NCI-H1092 (cell line): ENCODE measurements around the gene CWC15.
"Not testable (repeated sequence)": the region's sequence is repeated elsewhere in the genome, so short reads cannot be mapped to it uniquely, and the experiment has no call there.

Experiments
- DNase-seq: peaks from one replicate; lab custom pipeline; 2025; lab: John Stamatoyannopoulos, UW

The CWC15 gene

DNA sequence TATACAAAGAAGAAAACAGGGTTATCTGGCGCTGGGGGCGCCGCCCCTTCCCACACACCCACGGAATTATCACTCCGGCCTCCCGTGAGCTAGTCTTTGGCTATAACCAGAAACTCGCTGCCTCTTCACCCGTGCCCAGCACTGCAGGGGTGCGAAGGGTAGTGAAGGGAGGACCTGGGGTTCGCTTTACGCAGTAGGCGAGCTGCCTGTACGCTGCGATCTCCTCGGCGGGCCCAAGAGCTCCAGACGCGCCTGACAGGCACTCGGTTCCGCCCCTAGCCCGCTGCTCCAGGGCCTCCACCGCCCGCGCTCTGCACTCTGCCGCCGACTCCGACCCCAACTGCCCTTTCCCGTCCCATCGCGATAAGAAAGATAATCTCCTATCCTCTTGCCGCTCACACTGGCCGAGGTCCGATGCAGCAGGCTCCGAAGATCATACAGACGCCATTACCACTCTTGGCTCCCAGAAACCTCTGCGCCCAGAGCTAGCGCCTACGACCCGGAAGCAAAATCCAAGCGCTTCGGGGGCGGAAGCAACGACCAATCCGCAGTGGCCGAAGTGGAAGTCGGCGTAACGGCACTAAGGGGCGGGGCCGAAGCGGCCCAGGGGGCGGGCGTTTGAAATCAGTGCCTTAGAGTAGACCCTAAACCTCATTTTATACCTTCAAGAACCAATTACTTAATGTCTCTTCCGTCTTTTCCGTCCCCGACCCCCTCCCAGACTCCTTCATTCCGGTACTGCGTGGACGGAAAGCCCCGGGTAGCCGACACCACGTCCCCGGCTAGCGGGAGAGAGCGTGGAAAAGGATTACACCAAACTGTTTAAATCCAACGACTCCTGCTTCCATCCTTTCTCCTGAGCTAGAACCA lies at the start of gene CWC15, which contains the start of gene KDM4D:
Gene CWC15 (minus strand): TSS at position 458 of the 870 bp plus-strand sequence. CDS start 1,371 bp downstream, outside the sequence.
Gene KDM4D (plus strand): TSS at position 611 of the 870 bp plus-strand sequence. CDS start 23,664 bp downstream, outside the sequence.
- peak; percentile 96 for DNase-seq

DNA sequence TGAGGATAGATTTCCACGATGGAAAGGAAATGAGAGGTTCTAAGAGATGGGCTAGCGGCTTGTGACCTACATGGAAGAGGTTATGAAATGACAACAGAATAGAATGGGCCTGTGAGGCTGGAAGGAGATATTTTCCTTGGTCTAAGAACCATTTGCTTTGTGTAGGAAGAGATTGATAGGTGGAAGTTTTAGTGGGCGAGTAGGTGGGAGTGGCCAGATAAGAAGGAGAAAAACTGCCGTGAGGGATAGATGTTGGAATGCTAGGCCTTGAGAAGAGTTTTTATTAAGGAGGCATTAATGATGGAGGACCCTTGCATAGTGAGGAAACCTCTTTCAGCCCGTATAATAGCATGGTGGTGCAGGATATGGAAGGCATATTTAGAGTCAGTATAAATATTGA lies 48.1 kb upstream of the CWC15 start:
- DNase-seq = not testable (repeated sequence)

GRCh38 chr11:95016139-95016538 lies 42.8 kb upstream of the CWC15 start:
- DNase-seq = no peak

- DNase-seq = no peak
Measured at GRCh38 chr11:95014184-95014821, 40.9 kb upstream of the CWC15 start.

DNA sequence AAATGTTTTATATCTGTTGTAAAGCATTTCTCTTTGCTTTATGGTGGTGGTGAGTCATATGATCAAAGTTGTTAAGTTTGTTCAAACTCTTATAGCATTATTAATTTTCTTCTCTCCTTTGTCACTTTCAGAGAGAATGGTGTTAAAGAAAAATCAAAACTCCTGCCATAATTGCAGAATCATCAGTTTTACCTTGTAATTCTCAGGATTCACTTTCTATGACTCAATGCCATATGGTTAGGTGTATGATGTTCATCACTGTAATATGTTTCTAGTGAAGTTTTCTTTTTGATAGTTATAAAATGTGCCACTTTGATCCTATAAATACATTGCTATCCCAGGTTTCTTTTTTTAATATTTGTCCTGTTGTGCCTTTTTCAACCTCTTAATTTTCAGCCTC lies 38.0 kb upstream of the CWC15 start:
- DNase-seq = no peak

- no peak for DNase-seq
Measured at GRCh38 chr11:95005642-95006041, 32.3 kb upstream of the CWC15 start.

GRCh38 chr11:95003716-95004115 lies 30.4 kb upstream of the CWC15 start:
- DNase-seq = no peak

DNA sequence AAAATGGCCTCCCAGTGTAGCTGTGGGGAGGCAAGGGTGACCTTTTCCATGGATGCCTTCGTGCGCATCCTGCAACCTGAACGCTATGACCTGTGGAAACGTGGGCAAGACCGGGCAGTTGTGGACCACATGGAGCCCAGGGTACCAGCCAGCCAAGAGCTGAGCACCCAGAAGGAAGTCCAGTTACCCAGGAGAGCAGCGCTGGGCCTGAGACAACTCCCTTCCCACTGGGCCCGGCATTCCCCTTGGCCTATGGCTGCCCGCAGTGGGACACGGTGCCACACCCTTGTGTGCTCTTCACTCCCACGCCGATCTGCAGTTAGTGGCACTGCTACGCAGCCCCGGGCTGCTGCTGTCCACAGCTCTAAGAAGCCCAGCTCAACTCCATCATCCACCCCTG lies 24.9 kb upstream of the CWC15 start:
- DNase-seq = no peak

DNA sequence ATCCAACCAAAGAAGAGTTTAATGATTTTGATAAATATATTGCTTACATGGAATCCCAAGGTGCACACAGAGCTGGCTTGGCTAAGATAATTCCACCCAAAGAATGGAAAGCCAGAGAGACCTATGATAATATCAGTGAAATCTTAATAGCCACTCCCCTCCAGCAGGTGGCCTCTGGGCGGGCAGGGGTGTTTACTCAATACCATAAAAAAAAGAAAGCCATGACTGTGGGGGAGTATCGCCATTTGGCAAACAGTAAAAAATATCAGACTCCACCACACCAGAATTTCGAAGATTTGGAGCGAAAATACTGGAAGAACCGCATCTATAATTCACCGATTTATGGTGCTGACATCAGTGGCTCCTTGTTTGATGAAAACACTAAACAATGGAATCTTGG lies 24.1 kb upstream of the CWC15 start:
- no peak for DNase-seq

DNA sequence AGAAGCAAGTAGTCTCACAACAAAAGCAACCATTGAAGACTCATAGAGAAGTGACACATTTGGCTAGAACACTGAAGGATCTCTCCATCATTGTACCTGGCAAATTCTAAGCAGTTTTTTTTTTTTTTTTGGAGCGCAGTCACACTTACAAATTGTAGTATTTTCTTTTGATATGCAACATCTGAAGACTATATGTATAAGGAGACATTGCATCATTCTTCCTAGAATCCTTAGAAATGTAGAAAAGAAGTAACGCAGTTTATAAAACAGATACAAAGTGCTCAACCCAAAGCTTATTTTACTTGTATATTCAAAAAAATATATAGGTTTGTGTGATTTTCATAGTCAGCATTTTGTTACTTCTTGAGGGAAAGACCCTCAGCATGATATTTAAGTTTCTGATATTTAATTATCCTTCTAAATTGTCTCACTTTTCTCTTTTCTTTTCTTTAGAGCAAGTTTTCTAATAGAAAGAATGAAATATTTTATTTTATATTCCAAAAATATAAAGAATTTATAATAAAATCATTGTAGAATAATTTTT lies 20.1 kb upstream of the CWC15 start:
- DNase-seq = no peak

DNA sequence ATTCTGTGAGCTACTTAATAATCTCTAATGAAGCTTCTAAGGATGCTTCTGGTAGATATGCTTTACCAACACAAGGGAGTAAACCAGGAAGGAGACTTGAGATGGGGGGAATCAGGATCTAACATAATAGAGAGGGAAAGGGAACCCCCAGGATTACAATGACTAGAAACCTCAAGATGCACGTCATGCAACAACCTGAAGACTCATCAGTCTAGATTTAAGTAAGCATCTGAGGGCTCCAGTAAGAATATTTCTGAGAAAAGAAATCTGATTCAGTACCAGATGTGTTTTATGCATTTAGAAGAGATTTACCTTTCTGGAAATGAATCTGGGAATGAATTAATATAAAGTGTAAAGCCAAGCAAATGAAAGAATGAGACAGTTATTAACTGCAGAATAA lies 15.4 kb upstream of the CWC15 start:
- DNase-seq = no peak

GRCh38 chr11:94987378-94987777 lies 14.0 kb upstream of the CWC15 start:
- no peak for DNase-seq

DNA sequence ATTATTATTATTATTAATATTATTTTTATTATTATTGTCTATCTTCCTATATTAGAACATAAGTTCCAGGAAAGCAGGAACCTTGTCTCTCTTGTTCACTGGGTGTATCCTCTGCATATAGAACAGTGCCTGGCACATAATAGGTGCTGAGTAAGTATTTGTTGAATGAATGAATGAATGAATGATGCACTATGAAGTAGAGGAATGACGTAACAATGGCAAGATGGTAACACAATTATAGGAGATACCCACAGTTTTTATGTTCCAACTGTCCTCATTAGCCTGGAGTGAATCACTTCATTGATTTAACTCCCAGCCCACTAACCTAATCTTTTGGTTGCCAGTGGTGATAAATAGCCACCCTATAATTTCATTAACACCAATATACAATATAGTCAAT lies 2.2 kb upstream of the CWC15 start:
- DNase-seq = no peak

DNA sequence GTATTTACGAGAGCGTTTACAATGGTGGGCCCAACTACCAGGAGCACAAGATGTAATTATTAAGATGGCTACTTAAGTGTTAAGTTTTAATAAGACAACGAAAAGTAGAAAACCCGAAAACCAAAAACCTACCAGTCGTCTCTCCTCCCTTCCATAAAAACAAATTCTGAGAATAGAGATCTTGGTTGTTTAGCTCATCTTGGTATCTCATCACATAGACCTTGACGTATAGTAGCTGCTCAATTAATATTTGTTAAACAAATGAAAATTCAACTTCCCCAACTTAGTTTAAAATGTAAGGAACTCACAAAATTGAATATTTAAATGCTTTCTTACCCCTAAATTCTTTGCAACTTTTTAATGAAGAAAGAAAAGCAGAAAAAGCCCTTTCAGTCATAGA lies 822 bp upstream of the CWC15 start:
- DNase-seq = no peak

DNA sequence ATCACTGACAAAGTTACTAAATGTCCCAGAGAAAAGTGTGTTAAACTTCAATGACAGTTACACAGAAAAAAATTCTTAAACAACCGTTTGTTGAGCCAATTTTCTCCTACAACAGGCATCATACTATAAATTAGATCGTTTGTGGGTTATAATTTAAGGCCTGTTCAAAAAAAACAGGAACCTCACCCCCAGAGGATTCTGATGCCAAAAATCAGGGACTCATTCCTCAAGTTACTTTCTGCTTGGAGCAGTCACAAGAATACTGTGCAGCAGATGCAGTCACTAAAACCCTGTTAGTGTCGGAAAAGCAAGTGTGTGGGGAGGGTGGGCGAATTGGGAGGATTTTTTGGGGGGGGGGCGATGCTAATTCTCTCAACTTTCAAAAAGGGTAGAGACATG lies 657 bp downstream of the CWC15 start:
- no peak for DNase-seq

DNA sequence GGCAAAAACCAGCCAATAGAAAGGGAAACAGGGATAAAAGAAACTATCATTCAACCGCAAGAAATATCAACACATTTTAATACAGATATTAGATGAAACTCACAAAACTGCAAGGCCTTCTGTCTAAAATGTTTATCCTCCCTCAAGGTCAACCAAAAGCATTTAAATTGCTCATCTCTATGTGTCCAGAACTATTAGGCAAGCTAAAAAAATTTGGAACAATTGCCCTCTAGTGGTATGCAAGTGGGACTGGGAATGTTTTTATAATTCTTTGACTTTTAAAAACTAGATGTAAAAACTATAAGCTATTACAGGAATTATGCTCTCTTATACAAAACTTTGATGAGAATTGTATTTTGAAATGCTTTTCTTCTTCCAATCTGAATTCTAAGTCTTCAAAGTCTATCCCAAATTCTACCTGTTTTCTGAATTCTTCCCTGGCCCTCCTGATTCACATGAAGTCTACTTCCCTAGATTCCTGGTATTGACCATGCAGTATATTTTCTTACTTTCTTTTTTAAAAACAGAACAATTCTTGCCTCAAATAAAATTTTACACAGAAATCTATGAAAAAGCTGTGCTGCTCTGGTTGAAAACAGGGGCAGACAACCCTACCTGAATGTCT lies 4.9 kb downstream of the CWC15 start:
- no peak for DNase-seq

DNA sequence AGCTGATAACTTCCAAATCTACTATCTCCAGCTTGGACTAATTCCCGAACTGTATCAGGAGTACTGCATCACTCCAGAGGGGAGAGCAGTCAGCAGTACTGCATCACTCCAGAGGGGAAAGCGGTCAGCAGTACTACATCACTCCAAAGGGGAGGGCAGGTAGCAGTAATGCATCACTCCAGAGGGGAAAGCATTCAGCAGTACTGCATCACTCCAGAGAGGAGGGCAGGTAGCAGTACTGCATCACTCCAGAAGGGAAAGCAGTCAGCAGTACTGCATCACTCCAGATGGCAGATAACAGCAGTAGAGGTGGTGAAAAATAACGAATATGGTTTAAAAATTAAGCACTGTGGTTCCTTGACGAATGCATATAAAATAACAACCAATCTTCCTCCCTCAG lies 8.4 kb downstream of the CWC15 start:
- DNase-seq = no peak

GRCh38 chr11:94961255-94961654 lies 12.1 kb downstream of the CWC15 start:
- DNase-seq = no peak

DNA sequence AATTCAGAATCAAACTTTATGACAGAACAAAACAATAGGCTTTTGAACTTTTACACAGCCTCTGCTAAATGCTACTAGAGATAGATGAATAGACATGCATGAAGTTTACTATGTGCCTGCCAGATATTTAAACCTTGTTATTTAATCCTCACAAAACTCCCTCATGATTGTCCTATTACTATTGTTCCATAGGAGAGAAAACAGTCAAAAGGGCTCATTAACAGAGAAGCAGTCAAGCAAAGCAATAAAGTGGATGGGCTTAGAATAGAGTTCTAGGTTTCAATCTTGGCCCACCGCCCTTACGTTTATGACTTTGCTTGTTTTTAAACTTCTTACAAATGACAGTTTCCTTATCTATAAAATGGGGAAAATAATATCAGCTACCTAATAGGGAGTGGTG lies 12.9 kb downstream of the CWC15 start:
- no peak for DNase-seq

DNA sequence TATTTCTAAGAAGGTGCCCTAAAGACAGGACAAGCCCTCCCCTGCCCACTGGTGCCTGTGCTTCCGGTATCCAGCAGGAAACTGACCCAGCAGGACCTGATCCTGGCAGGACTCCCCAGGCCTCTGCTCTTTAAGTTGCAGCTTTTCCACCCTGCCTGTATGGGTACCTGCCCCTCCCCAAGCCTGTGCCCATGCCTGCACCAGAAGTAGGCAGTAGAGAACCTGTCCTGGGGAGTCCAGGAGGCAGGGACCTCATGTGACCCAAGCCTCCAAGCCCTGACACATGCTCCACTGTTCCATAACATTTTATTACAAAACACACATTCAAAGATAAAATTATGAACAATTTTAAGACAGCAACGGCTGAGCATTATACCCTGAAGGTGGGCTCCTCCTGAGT lies 14.2 kb downstream of the CWC15 start:
- DNase-seq = no peak

DNA sequence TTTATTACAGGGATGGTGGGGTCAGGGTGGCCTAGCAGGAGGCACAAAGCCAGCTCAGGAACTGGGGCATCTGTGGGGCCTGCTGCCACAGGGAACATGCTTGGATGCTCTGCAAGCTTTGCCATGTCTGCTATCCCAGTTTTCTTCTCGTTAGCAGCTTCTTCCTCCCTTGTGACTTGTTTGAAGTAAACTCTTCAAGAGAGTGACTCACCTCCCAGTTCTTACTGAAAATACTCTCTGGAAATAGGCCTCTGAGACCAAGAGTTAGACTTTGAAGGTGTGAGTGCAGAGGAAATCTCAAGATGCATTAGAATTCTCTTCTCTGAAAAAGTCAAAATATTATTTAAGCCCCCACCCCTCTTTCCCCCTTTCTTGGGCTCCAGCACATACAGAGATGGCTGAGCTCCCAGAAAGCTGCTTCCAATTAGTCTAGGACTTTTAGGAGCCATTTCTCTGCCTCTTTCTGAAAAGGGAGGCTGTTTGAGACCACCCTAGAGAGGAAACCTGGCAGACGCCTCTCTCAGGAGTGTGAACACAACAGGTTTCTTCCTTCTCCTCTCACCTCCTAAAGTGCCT lies 15.1 kb downstream of the CWC15 start:
- no peak for DNase-seq

DNA sequence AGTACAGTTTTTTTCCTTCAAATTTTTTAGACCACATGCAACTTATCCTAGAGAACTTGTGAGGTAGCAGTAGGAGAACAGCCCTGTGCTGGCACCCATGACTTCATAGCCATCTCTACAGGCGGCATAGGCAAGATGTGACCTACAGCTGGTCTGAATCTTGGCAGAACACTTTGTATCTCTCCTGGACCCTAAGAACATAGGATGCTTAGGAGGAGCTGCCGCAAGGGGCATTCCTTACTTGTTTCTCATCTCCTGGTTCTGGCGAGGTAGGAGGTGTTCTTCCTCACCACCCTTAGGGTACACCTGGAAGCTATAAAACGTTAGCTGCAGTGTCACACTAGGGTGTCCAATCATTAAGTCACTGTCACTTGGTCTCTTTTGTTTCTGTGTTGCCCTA lies 16.4 kb downstream of the CWC15 start:
- DNase-seq = no peak
